ENCODE data around the gene BMPR2.

DNA sequence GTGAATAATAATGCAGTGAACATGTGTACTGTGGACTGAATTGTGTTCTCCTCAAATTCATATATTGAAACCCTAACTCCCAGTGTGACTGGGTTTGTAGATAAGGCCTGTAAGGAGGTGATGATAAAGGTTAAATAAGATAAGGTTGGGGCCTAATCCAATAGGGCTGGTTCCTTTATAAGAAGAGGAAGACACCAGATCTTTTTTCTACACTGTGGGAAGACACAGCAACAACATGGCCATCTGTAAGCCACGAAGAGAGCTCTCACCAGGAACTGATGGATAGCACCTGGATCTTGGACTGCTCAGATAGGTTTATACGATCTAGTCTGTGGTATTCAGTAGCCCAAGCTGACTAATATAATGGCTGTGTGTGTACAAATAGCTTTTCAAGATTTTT lies 66.8 kb downstream of the BMPR2 start:
- TF ChIP-seq, protein P1, sequence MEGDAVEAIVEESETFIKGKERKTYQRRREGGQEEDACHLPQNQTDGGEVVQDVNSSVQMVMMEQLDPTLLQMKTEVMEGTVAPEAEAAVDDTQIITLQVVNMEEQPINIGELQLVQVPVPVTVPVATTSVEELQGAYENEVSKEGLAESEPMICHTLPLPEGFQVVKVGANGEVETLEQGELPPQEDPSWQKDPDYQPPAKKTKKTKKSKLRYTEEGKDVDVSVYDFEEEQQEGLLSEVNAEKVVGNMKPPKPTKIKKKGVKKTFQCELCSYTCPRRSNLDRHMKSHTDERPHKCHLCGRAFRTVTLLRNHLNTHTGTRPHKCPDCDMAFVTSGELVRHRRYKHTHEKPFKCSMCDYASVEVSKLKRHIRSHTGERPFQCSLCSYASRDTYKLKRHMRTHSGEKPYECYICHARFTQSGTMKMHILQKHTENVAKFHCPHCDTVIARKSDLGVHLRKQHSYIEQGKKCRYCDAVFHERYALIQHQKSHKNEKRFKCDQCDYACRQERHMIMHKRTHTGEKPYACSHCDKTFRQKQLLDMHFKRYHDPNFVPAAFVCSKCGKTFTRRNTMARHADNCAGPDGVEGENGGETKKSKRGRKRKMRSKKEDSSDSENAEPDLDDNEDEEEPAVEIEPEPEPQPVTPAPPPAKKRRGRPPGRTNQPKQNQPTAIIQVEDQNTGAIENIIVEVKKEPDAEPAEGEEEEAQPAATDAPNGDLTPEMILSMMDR (optimal IDR thresholded peaks at IDR 0.05 in 1 of 3, IDR thresholded peaks at IDR 0.05 in 1 of 3, conservative IDR thresholded peaks at IDR 0.05 in 1 of 3; ENCODE audit: extremely low read depth in 1 of 3, insufficient read depth in 2 of 3, low read length in 3 of 3), result no peak
- no peak for TF ChIP-seq EZH2 (IDR thresholded peaks at IDR 0.05; ENCODE audit: low read length)

Data from keratinocyte (primary cell).